Natural killer cell (primary cell): ENCODE measurements around the gene CGB5. TPM values are rescaled to one million over a fixed set of nuclear protein-coding genes. Genes with fewer than 3 reads are reported as not detected.
"Not testable (repeated sequence)": the region's sequence is repeated elsewhere in the genome, so short reads cannot be mapped to it uniquely, and the experiment has no call there.

Experiments
- ATAC-seq, 3 donors: fragments of 150-1000 bp in 2 of 3; fragments of 200-7000 bp in 1 of 3; cut with Tn5 transposase; 1 replicate in 1 of 3; 2 replicates in 2 of 3; pipeline ENCODE4 v1.10.0; 2021; ENCODE audit warnings: mild to moderate bottlenecking in 2 of 3, moderate library complexity in 2 of 3
- DNase-seq, 2 donors: peaks; one replicate each; pipeline versions ENCODE4 v3.0.0 to v3.0.0-alpha.2; 2013 to 2021; ENCODE audit warnings: mixed read lengths in 1 of 2
- H3K27ac ChIP-seq: one replicate; pipeline ENCODE4 v1.5.1; 2013; ENCODE audit warnings: mild to moderate bottlenecking, low read length
- H3K27me3 ChIP-seq: one replicate; pipeline ENCODE4 v1.6.1; 2013; ENCODE audit warnings: low read length; ENCODE audit not compliant: control insufficient read depth, insufficient read depth
- H3K36me3 ChIP-seq: one replicate; pipeline ENCODE4 v1.6.1; 2013; ENCODE audit warnings: low read length; ENCODE audit not compliant: control insufficient read depth, insufficient read depth
- H3K4me1 ChIP-seq: one replicate; pipeline ENCODE4 v1.6.1; 2013; ENCODE audit warnings: low read length; ENCODE audit not compliant: control insufficient read depth, insufficient read depth
- H3K4me3 ChIP-seq: one replicate; pipeline ENCODE4 v1.5.1; 2013; ENCODE audit warnings: low read length
- H3K9me3 ChIP-seq: one replicate; pipeline ENCODE4 v1.6.1; 2013; ENCODE audit warnings: low read length; ENCODE audit not compliant: control insufficient read depth, insufficient read depth
- H3K27ac Mint-ChIP-seq, 2 donors: one replicate each; pipeline ENCODE4 v1.8.0; 2022; ENCODE audit warnings: mild to moderate bottlenecking in 2 of 2, mixed read lengths in 2 of 2, moderate library complexity in 1 of 2
- H3K27me3 Mint-ChIP-seq, 2 donors: one replicate each; pipeline ENCODE4 v1.8.0; 2022; ENCODE audit warnings: low read depth in 2 of 2, mixed read lengths in 2 of 2
- H3K36me3 Mint-ChIP-seq: one replicate; pipeline ENCODE4 v1.8.0; 2022; ENCODE audit warnings: mixed read lengths
- H3K4me1 Mint-ChIP-seq, 2 donors: one replicate each; pipeline ENCODE4 v1.8.0; 2022; ENCODE audit warnings: mixed read lengths in 2 of 2
- H3K4me3 Mint-ChIP-seq: one replicate; pipeline ENCODE4 v1.8.0; 2022; ENCODE audit warnings: mild to moderate bottlenecking, moderate library complexity, mixed read lengths
- H3K9me3 Mint-ChIP-seq, 2 donors: one replicate each; pipeline ENCODE4 v1.8.0; 2022; ENCODE audit warnings: mixed read lengths in 2 of 2
- CTCF ChIP-seq: fragments of 200-600 bp; IDR thresholded peaks from one replicate; pipeline ENCODE4 v1.8.0; 2022; ENCODE audit warnings: antibody characterized with exemption
- WGBS: methylation state at CpG from one replicate; pipeline ENCODE4 v1.1.7; 2013; ENCODE audit warnings: missing lambda C conversion rate; ENCODE audit not compliant: insufficient coverage; 5-methylcytosine and 5-hydroxymethylcytosine counted together
- intact Hi-C: fragments of 100-400 bp; cut with micrococcal nuclease; formaldehyde crosslinking; loops from one replicate; pipeline ENCODE4 v1.14.2; 2022
- total RNA-seq, 4 donors: library from RNA; stranded (reverse); fragments of 120-200 nt in 1 of 4; gene quantifications; one replicate each; pipeline versions ENCODE4 v1.2.3 to v1.2.4, GENCODE V29; 2013 to 2022

Gene CGB5
- total RNA-seq, result not detected
- not detected for total RNA-seq (2013)

- H3K9me3 ChIP-seq, H3K4me3 ChIP-seq, intact Hi-C loops, H3K27ac Mint-ChIP-seq, DNase-seq, H3K4me1 Mint-ChIP-seq, H3K4me3 Mint-ChIP-seq, ATAC-seq, H3K9me3 Mint-ChIP-seq, H3K4me1 ChIP-seq, H3K36me3 Mint-ChIP-seq, H3K27me3 ChIP-seq, H3K27me3 Mint-ChIP-seq, H3K36me3 ChIP-seq, H3K27ac ChIP-seq: not testable (repeated sequence)
- WGBS, result 77% methylated on average over 13 of the region's 15 CpGs
Measured at GRCh38 chr19:49043548-49043947, at the start of gene CGB5. TSS of gene CGB5 (plus strand) at chr19:49043848. CDS start at chr19:49044210, 362 bp downstream.

GRCh38 chr19:48994035-48994386 is 49.6 kb upstream of the CGB5 start:
- ATAC-seq, result no peak
- H3K27me3 Mint-ChIP-seq, result no peaks in the 10 kb centered on the region
- H3K9me3 ChIP-seq, result no peaks in the 10 kb centered on the region
- H3K4me1 ChIP-seq, result peaks cover 31% of the 10 kb centered on the region
- H3K36me3 ChIP-seq, result no peaks in the 10 kb centered on the region
- H3K4me3 ChIP-seq, result peak overlapping the region; percentile 79
- 2% methylated on average over 13 of the region's 13 CpGs for WGBS
- no peaks in the 10 kb centered on the region for H3K36me3 Mint-ChIP-seq
- H3K9me3 Mint-ChIP-seq, result no peaks in the 10 kb centered on the region
- H3K4me1 Mint-ChIP-seq, result peaks cover 28 to 51% of the 10 kb centered on the region in 2 donors
- peak overlapping the region; percentile 94 to 97 for H3K27ac Mint-ChIP-seq
- H3K27me3 ChIP-seq, result no peaks in the 10 kb centered on the region
- intact Hi-C loops, result loop anchor here (10.0 kb wide), 2 partner anchors 151 to 359 kb away; partner anchors contain the start of gene DBP
- TF ChIP-seq CTCF, result no peak
- H3K4me3 Mint-ChIP-seq, result peak overlapping the region; percentile 97
- no peak for DNase-seq
- peak overlapping the region; percentile 86 for H3K27ac ChIP-seq

- Histone ChIP-seq H3K27me3 (no peaks in the 10 kb centered on the region), H3K4me1 (peaks cover 15% of the 10 kb centered on the region), H3K27ac (no peak overlapping the region), H3K4me3 (no peak overlapping the region), H3K36me3 (peaks cover 1% of the 10 kb centered on the region), H3K9me3 (no peaks in the 10 kb centered on the region)
- WGBS, result 96% methylated on average over 5 of the region's 5 CpGs
- Mint-ChIP-seq H3K9me3 (no peaks in the 10 kb centered on the region), H3K27me3 (no peaks in the 10 kb centered on the region), H3K4me3 (no peak overlapping the region), H3K36me3 (no peaks in the 10 kb centered on the region), H3K27ac (no peak overlapping the region), H3K4me1 (peaks cover 11 to 24% of the 10 kb centered on the region in 2 donors)
- DNase-seq, result peak; percentile 35 to 63
- no peak for TF ChIP-seq CTCF
- intact Hi-C loops, result loop anchor here (10.0 kb wide), 2 partner anchors 147 to 363 kb away; partner anchors contain the start of gene DBP
- no peak for ATAC-seq
Measured at GRCh38 chr19:48997972-48998371, 45.7 kb upstream of the CGB5 start.

GRCh38 chr19:48999481-49000325 is 43.9 kb upstream of the CGB5 start:
- peak; percentile 61 for TF ChIP-seq CTCF
- Mint-ChIP-seq H3K9me3 (no peaks in the 10 kb centered on the region), H3K36me3 (no peaks in the 10 kb centered on the region), H3K27me3 (no peaks in the 10 kb centered on the region), H3K4me1 (peaks cover 0 to 13% of the 10 kb centered on the region in 2 donors), H3K27ac (no peak overlapping the region), H3K4me3 (no peak overlapping the region)
- Histone ChIP-seq H3K4me1 (peaks cover 4% of the 10 kb centered on the region), H3K27me3 (no peaks in the 10 kb centered on the region), H3K27ac (no peak overlapping the region), H3K9me3 (no peaks in the 10 kb centered on the region), H3K4me3 (no peak overlapping the region), H3K36me3 (peaks cover 8% of the 10 kb centered on the region)
- peak; percentile 77 to 91 (median 78) for ATAC-seq
- peak; percentile 42 to 82 for DNase-seq
- intact Hi-C loops, result loop anchor here (10.0 kb wide), 2 partner anchors 145 to 365 kb away; partner anchors contain the start of gene DBP
- WGBS, result 68% methylated on average over 15 of the region's 16 CpGs
